ENCODE measurements around the gene URM1.

Gene URM1

DNA sequence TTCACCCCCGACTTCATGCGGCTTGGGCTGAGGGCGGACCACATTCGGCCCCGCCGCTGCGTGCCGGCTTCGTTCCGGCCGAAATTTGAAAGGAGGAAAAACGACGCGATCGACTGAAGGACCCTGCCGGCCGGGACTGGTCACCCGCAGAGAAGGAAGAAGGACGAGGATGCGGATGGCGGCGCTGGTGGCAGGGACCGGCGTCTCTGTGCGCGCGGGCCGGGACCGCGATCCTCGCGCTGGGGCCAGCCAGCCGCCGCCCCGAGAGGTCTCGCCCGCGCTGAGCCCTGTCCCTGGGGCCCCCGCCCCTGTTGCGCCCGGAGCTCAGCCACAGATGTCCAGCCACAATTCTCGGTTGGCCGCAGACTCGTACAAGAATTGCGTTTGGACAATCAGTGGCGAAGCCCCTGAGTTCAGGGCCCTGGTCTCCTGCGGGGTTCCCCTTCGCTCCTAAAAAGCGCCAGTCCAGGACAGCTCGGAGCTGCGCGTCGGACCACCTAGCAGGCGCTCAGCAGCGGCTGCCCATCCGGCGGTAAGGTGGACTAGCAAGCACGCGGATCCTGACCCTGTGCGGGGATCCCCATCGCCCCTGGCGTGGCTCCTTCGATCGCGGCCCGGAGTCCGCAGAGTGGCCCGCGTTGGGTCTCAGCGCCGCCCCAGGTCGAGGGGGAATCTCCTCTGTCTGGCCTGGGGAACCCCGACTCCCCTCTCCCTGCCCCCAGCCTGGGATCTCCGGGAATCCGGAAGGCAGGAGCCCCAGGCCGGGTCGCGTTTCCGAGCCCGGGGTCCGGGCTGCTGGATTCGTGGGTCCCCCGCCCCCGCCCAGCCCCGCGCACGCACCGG is 21.3 kb downstream of the URM1 start:
- DNase-seq (ENCODE audit: low read depth in 1 of 2, low spot score in 1 of 2): no peak
- no peak overlapping the region for H3K4me3 ChIP-seq (replicated peaks; ENCODE audit: insufficient read depth, low read length)
- no peaks in the 10 kb centered on the region for H3K27me3 ChIP-seq (ENCODE audit: insufficient read depth, poor library complexity, severe bottlenecking)
- H3K27ac ChIP-seq (replicated peaks): no peak overlapping the region
- TF ChIP-seq, protein P1, sequence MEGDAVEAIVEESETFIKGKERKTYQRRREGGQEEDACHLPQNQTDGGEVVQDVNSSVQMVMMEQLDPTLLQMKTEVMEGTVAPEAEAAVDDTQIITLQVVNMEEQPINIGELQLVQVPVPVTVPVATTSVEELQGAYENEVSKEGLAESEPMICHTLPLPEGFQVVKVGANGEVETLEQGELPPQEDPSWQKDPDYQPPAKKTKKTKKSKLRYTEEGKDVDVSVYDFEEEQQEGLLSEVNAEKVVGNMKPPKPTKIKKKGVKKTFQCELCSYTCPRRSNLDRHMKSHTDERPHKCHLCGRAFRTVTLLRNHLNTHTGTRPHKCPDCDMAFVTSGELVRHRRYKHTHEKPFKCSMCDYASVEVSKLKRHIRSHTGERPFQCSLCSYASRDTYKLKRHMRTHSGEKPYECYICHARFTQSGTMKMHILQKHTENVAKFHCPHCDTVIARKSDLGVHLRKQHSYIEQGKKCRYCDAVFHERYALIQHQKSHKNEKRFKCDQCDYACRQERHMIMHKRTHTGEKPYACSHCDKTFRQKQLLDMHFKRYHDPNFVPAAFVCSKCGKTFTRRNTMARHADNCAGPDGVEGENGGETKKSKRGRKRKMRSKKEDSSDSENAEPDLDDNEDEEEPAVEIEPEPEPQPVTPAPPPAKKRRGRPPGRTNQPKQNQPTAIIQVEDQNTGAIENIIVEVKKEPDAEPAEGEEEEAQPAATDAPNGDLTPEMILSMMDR (IDR thresholded peaks at IDR 0.05; ENCODE audit: insufficient read depth, low read length): no peak
- TF ChIP-seq SPI1 (IDR thresholded peaks at IDR 0.05; ENCODE audit: borderline replicate concordance, low read depth) (no peak), POLR2AphosphoS5 (IDR thresholded peaks at IDR 0.05; ENCODE audit: low read depth) (no peak), GABPA (IDR thresholded peaks at IDR 0.05; ENCODE audit: low read depth) (no peak)
- TF ChIP-seq, protein P2, sequence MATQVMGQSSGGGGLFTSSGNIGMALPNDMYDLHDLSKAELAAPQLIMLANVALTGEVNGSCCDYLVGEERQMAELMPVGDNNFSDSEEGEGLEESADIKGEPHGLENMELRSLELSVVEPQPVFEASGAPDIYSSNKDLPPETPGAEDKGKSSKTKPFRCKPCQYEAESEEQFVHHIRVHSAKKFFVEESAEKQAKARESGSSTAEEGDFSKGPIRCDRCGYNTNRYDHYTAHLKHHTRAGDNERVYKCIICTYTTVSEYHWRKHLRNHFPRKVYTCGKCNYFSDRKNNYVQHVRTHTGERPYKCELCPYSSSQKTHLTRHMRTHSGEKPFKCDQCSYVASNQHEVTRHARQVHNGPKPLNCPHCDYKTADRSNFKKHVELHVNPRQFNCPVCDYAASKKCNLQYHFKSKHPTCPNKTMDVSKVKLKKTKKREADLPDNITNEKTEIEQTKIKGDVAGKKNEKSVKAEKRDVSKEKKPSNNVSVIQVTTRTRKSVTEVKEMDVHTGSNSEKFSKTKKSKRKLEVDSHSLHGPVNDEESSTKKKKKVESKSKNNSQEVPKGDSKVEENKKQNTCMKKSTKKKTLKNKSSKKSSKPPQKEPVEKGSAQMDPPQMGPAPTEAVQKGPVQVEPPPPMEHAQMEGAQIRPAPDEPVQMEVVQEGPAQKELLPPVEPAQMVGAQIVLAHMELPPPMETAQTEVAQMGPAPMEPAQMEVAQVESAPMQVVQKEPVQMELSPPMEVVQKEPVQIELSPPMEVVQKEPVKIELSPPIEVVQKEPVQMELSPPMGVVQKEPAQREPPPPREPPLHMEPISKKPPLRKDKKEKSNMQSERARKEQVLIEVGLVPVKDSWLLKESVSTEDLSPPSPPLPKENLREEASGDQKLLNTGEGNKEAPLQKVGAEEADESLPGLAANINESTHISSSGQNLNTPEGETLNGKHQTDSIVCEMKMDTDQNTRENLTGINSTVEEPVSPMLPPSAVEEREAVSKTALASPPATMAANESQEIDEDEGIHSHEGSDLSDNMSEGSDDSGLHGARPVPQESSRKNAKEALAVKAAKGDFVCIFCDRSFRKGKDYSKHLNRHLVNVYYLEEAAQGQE (IDR thresholded peaks at IDR 0.05; ENCODE audit: insufficient replicate concordance, low read depth): no peak

DNA sequence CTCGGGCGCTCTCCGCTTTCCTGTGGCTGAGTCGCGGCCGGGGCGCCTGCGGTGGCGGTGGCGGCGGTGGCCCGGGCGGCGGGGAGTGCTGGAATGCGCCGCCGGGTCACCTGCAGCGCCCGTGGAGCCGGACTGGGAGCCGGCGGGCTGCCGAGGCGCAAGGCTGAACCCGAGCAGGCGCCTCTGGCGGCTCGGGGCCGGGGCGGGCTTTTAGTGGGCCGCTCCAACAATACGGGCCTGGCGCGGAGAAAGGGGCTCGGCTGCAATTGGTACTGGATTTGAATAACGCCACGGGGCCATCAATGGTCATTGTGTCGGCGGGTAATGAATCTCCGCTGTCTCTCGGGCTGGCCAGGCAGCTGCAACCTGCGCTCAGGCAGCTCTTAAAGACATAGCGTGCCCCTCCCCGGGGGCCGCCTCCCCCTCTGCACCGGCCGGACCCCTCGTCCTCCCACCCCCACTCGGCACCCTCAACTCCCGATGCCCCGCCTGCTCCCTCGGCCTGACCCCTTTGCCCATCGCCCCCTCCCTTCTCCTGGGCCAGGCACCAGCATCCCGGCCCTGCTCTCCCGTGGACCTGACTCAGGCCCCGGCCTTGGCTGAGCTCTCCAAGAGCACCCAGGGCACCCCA is 22.1 kb downstream of the URM1 start:
- Histone ChIP-seq H3K27me3 (ENCODE audit: insufficient read depth, poor library complexity, severe bottlenecking) (no peaks in the 10 kb centered on the region), H3K4me3 (replicated peaks; ENCODE audit: insufficient read depth, low read length) (no peak overlapping the region), H3K27ac (replicated peaks) (no peak overlapping the region)
- DNase-seq (ENCODE audit: low read depth in 1 of 2, low spot score in 1 of 2): no peak
- TF ChIP-seq POLR2AphosphoS5 (IDR thresholded peaks at IDR 0.05; ENCODE audit: low read depth): no peak
- TF ChIP-seq, protein P1 (IDR thresholded peaks at IDR 0.05; ENCODE audit: insufficient read depth, low read length): no peak
- TF ChIP-seq, protein P2 (IDR thresholded peaks at IDR 0.05; ENCODE audit: insufficient replicate concordance, low read depth): no peak
- no peak for TF ChIP-seq GABPA (IDR thresholded peaks at IDR 0.05; ENCODE audit: low read depth)
- no peak for TF ChIP-seq SPI1 (IDR thresholded peaks at IDR 0.05; ENCODE audit: borderline replicate concordance, low read depth)

DNA sequence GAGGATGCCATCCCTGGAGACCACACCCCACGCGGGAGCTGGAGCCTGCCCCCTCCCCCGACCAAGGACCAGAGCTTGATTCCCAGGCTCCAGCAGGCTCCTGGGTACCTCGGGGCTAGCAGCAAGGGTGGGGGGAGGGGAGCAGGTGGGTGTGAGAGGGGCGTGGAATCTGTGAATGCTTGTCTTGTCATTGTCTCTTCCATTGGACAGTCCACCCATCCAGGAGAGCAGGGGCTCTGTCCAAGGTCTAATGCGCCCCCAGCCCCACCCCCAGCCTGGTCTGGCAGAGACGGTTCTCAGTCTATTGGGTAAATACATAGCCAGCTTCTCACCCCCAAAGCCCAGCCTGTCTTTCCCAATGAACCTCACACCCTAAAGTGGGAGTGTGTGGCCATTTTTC is 22.8 kb downstream of the URM1 start:
- DNase-seq (ENCODE audit: low read depth in 1 of 2, low spot score in 1 of 2): no peak
- no peak overlapping the region for H3K27ac ChIP-seq (replicated peaks)
- no peak overlapping the region for H3K4me3 ChIP-seq (replicated peaks; ENCODE audit: insufficient read depth, low read length)
- TF ChIP-seq, protein P2 (IDR thresholded peaks at IDR 0.05; ENCODE audit: insufficient replicate concordance, low read depth): peak; percentile 29
- TF ChIP-seq SPI1 (IDR thresholded peaks at IDR 0.05; ENCODE audit: borderline replicate concordance, low read depth): no peak
- no peak for TF ChIP-seq GABPA (IDR thresholded peaks at IDR 0.05; ENCODE audit: low read depth)
- TF ChIP-seq POLR2AphosphoS5 (IDR thresholded peaks at IDR 0.05; ENCODE audit: low read depth): no peak; the same call in 1 of the 2 replicates
- TF ChIP-seq, protein P1 (IDR thresholded peaks at IDR 0.05; ENCODE audit: insufficient read depth, low read length): no peak
- H3K27me3 ChIP-seq (ENCODE audit: insufficient read depth, poor library complexity, severe bottlenecking): no peaks in the 10 kb centered on the region

All from HL-60 (cell line).